Measurements from ENCODE around the gene FLYWCH2. TPM values are rescaled to one million over a fixed set of nuclear protein-coding genes. Genes with fewer than 3 reads are reported as not detected.

FLYWCH2 gene
- total and polyA plus RNA-seq, 2 experiments from 2014 or later: 30.9 to 45.0 TPM

- Mint-ChIP-seq H3K27me3 (ENCODE audit: insufficient read depth, low read depth, poor library complexity) (peaks cover 16% of the 10 kb centered on the region), H3K4me3 (no peak overlapping the region), H3K9me3 (no peaks in the 10 kb centered on the region), H3K36me3 (ENCODE audit: low read depth) (no peaks in the 10 kb centered on the region; the same call in 2 of the 3 replicates), H3K27ac (no peak overlapping the region), H3K4me1 (peaks cover 4% of the 10 kb centered on the region; the same call in 2 of the 3 replicates)
- Histone ChIP-seq H2AFZ (no peak overlapping the region), H3K4me1 (ENCODE audit: insufficient read depth) (no peaks in the 10 kb centered on the region; the same call in 1 of the 2 replicates), H3K36me3 (ENCODE audit: insufficient read depth) (no peaks in the 10 kb centered on the region), H3K27ac (ENCODE audit: low read depth) (no peak overlapping the region), H3K4me3 (no peak overlapping the region), H4K20me1 (replicated peaks; ENCODE audit: insufficient read depth) (no peaks in the 10 kb centered on the region), H3K79me2 (replicated peaks; ENCODE audit: insufficient read depth) (no peaks in the 10 kb centered on the region), H3K9me2 (ENCODE audit: insufficient read depth) (no peaks in the 10 kb centered on the region), H3K4me2 (no peak overlapping the region), H3F3A (replicated peaks; ENCODE audit: low read depth) (0 out of 2 replicates have a peak, but pooled peaks cover 4% of the 10 kb centered on the region), H3K27me3 (ENCODE audit: insufficient read depth) (no peaks in the 10 kb centered on the region)
- no peak for DNase-seq (ENCODE audit: low spot score)
- no peak for ATAC-seq
- TF ChIP-seq JUNB (IDR thresholded peaks at IDR 0.05; ENCODE audit: unreplicated experiment): no peak
- no peak for TF ChIP-seq EZH2phosphoT487 (IDR thresholded peaks at IDR 0.05; ENCODE audit: unreplicated experiment)
- no peak for TF ChIP-seq CTCF (conservative IDR thresholded peaks at IDR 0.05; ENCODE audit: low read depth in 2 of 2)
- TF ChIP-seq ZNF462 (CRISPR knock-in tag; IDR thresholded peaks at IDR 0.05): no peak
- no peak for TF ChIP-seq CREB1 (CRISPR knock-in tag; IDR thresholded peaks at IDR 0.05; ENCODE audit: low read depth)
- TF ChIP-seq ETS1 (IDR thresholded peaks at IDR 0.05): no peak
- no peak for TF ChIP-seq EZH2 (IDR thresholded peaks at IDR 0.05; ENCODE audit: low read depth, unreplicated experiment)
- TF ChIP-seq ZNF331 (CRISPR knock-in tag; IDR thresholded peaks at IDR 0.05; ENCODE audit: low read depth): no peak
- no peak for TF ChIP-seq NANOG (IDR thresholded peaks at IDR 0.05; ENCODE audit: borderline replicate concordance)
Observed at GRCh38 chr16:2899564-2900072, 16.6 kb downstream of the FLYWCH2 start.
